ENCODE measurements around the gene ADAR.

The ADAR gene

GRCh38 chr1:154577346-154578057 lies 30.5 kb downstream of the ADAR start:
- TF ChIP-seq, protein P1, sequence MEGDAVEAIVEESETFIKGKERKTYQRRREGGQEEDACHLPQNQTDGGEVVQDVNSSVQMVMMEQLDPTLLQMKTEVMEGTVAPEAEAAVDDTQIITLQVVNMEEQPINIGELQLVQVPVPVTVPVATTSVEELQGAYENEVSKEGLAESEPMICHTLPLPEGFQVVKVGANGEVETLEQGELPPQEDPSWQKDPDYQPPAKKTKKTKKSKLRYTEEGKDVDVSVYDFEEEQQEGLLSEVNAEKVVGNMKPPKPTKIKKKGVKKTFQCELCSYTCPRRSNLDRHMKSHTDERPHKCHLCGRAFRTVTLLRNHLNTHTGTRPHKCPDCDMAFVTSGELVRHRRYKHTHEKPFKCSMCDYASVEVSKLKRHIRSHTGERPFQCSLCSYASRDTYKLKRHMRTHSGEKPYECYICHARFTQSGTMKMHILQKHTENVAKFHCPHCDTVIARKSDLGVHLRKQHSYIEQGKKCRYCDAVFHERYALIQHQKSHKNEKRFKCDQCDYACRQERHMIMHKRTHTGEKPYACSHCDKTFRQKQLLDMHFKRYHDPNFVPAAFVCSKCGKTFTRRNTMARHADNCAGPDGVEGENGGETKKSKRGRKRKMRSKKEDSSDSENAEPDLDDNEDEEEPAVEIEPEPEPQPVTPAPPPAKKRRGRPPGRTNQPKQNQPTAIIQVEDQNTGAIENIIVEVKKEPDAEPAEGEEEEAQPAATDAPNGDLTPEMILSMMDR (IDR thresholded peaks at IDR 0.05; ENCODE audit: insufficient read depth, missing control alignments) = no peak
- FAIRE-seq = no peak
- DNase-seq (ENCODE audit: insufficient read length, low spot score) = no peak

DNA sequence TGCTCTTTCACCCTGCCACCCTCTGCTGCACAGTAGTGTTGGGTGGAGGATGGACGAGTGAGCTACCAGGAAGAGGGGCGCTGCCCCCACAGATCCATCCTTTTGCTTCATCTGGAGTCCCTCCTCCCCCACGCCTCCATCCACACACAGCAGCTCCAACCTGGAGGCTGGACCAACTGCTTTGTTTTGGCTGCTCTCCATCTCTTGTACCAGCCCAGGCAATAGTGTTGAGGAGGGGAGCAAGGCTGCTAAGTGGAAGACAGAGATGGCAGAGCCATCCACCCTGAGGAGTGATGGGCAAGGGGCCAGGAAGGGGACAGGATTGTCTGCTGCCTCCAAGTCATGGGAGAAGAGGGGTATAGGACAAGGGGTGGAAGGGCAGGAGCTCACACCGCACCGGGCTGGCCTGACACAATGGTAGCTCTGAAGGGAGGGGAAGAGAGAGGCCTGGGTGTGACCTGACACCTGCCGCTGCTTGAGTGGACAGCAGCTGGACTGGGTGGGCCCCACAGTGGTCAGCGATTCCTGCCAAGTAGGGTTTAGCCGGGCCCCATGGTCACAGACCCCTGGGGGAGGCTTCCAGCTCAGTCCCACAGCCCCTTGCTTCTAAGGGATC lies 31.9 kb downstream of the ADAR start:
- TF ChIP-seq, protein P1 (IDR thresholded peaks at IDR 0.05; ENCODE audit: insufficient read depth, missing control alignments) = no peak
- no peak for FAIRE-seq
- no peak for DNase-seq (ENCODE audit: insufficient read length, low spot score)

GRCh38 chr1:154575147-154575927 lies 32.6 kb downstream of the ADAR start:
- TF ChIP-seq, protein P1 (IDR thresholded peaks at IDR 0.05; ENCODE audit: insufficient read depth, missing control alignments) = no peak

DNA sequence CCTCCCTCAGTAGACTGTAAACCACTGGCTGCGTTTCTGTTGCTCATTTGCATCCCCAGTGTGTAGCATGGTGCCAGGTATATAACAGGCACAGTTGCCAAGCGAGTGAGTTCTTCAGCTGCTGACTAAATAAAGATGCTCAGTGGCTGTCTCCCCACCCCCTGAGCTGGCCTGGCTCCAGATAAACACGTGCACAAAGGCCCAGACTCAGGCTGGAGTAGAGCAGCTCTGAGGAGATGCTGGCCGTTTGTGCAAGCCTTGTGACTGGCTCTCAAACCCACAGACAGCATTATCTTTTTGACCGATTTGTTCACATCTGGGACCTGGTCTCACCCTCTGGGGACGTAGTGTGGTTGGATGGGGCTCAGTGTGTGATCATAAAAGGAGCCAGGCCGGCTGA lies 33.3 kb downstream of the ADAR start:
- DNase-seq (ENCODE audit: insufficient read length, low spot score) (no peak), FAIRE-seq (no peak)
- TF ChIP-seq, protein P1 (IDR thresholded peaks at IDR 0.05; ENCODE audit: insufficient read depth, missing control alignments) = no peak

More at GRCh38 chr1:154575147-154575927, 32.6 kb downstream of the ADAR start:
- DNase-seq (ENCODE audit: insufficient read length, low spot score) (no peak), FAIRE-seq (no peak)

- no peak for DNase-seq (ENCODE audit: insufficient read length, low spot score)
- no peak for FAIRE-seq
These were observed 34.8 kb downstream of the ADAR start for GRCh38 chr1:154573168-154573510.

DNA sequence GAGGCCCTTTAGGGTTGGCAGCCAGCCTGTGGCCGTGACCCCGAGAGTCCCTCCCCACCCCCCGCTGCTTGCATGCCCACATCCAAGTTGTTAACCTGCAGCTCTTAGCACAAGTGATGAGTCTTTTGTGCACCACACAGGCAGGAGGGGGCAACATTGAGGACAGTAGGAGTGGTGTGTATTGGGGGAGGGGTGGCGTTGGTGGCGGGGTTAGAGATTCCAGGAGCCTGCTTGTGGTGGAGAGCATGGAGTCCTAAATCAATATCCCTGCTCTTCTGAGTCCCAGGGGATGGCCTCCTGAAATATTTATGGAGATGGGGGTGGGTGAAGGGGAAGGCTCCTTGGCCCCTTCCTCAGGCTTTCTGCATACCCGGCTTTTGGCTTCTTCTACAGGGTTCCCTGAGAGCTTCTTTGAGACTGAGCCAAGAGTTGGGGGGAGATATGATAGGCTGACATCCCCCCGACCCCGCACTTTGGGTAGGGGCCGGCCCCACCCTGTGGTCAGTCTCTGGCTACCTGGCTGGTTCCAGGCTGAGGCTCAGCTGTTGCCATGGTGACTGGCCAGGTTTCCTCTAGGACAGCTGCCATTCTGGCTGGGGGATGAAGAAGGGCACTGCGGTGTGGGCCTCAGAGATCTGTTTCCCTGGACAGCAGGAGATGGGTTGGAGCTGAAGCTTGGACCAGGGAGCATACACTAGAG lies 35.4 kb downstream of the ADAR start:
- DNase-seq (ENCODE audit: insufficient read length, low spot score) (no peak), FAIRE-seq (no peak)
- TF ChIP-seq, protein P1 (IDR thresholded peaks at IDR 0.05; ENCODE audit: insufficient read depth, missing control alignments) = no peak

More at GRCh38 chr1:154573168-154573510, 34.8 kb downstream of the ADAR start:
- TF ChIP-seq, protein P1 (IDR thresholded peaks at IDR 0.05; ENCODE audit: insufficient read depth, missing control alignments) = no peak
